A549 (cell line): ENCODE measurements around the gene HPGDS. TPM values are rescaled to one million over a fixed set of nuclear protein-coding genes. Genes with fewer than 3 reads are reported as not detected.

ENCODE experiments used
- ATAC-seq, 2 experiments: fragments of 200-7000 bp in 1 of 2; fragments of >200 bp in 1 of 2; cut with Nextera tagmentation in 1 of 2; cut with Tn5 transposase in 1 of 2; 3 replicates each; pipeline versions ENCODE4 v1.8.0 to v1.9.1; 2018 to 2020; ENCODE audit warnings: mild to moderate bottlenecking in 1 of 2, moderate library complexity in 1 of 2
- CTCF ChIA-PET: fragments of 300-600 bp; sonication (Branson Sonifier 250); formaldehyde crosslinking; extraction: SDS; loops from one replicate; lab custom pipeline; 2021; ENCODE audit warnings: antibody characterized with exemption, inconsistent platforms; lab: Yijun Ruan, JAX
- POLR2A ChIA-PET: fragments of 350-600 bp; formaldehyde crosslinking; extraction: SDS; loops from one replicate; lab custom pipeline; 2021; ENCODE audit warnings: antibody characterized with exemption, inconsistent platforms; lab: Yijun Ruan, JAX
- DNase-seq, 2 experiments: peaks; one replicate each; pipeline versions ENCODE4 v3.0.0 to v3.0.0-alpha.2; 2011 to 2016; ENCODE audit warnings: low read depth in 1 of 2, low spot score in 1 of 2
- FAIRE-seq: peaks from 2 replicates; lab custom pipeline; 2011; peaks lifted over from hg19 to GRCh38; lab: Jason Lieb, UNC
- H3K27ac ChIP-seq, 2 experiments: fragments of >200 bp; sonication (Bioruptor Twin); formaldehyde crosslinking; 3 replicates each; pipeline ENCODE4 v1.5.1; 2016 to 2017
- H3K4me1 ChIP-seq: fragments of >200 bp; sonication (Bioruptor Twin); formaldehyde crosslinking; 3 replicates; pipeline ENCODE4 v1.6.1; 2016
- H3K4me2 ChIP-seq: fragments of >200 bp; sonication (Bioruptor Twin); formaldehyde crosslinking; 3 replicates; pipeline ENCODE4 v1.6.1; 2016
- H3K4me3 ChIP-seq: fragments of >200 bp; sonication (Bioruptor Twin); formaldehyde crosslinking; 3 replicates; pipeline ENCODE4 v1.5.1; 2016
- H3K9me3 ChIP-seq: fragments of >200 bp; sonication (Bioruptor Twin); formaldehyde crosslinking; 3 replicates; pipeline ENCODE4 v1.6.1; 2016
- ATOH8 ChIP-seq: fragments of 250-450 bp; sonication (Bioruptor Pico); IDR thresholded peaks from 2 replicates; pipeline ENCODE4 v1.5.0; 2020; ENCODE audit warnings: low read depth, mild to moderate bottlenecking, moderate library complexity
- CBX8 ChIP-seq: fragments of 200-600 bp; sonication (generic); IDR thresholded peaks from 2 replicates; pipeline ENCODE4 v1.6.1; 2016
- CEBPB ChIP-seq, 2 experiments: fragments of >200 bp in 1 of 2; sonication (Bioruptor Twin) in 1 of 2; formaldehyde crosslinking in 1 of 2; IDR thresholded peaks; 2 replicates each; pipeline ENCODE4 v1.6.1; 2012 to 2016
- CHD2 ChIP-seq: fragments of 150-350 bp; IDR thresholded peaks from 2 replicates; pipeline ENCODE4 v1.6.1; 2014; ENCODE audit warnings: low read length; ENCODE audit not compliant: partially characterized antibody
- CHD4 ChIP-seq: fragments of 200-600 bp; sonication (generic); IDR thresholded peaks from 2 replicates; pipeline ENCODE4 v1.6.1; 2016; ENCODE audit warnings: antibody characterized with exemption, mild to moderate bottlenecking, borderline replicate concordance
- E2F6 ChIP-seq: IDR thresholded peaks from 2 replicates; pipeline ENCODE4 v1.6.1; 2012; ENCODE audit warnings: low read depth, borderline replicate concordance
- ELK1 ChIP-seq: fragments of 150-350 bp; IDR thresholded peaks from 2 replicates; pipeline ENCODE4 v1.6.1; 2014; ENCODE audit warnings: low read depth, mild to moderate bottlenecking, low read length
- ESRRA ChIP-seq: fragments of 150-350 bp; IDR thresholded peaks from 2 replicates; pipeline ENCODE4 v1.6.1; 2014; ENCODE audit warnings: mild to moderate bottlenecking, low read length, borderline replicate concordance
- FOSB ChIP-seq: fragments of 250-450 bp; sonication (Bioruptor Pico); IDR thresholded peaks from 2 replicates; pipeline ENCODE4 v1.5.0; 2020; ENCODE audit warnings: mild to moderate bottlenecking, moderate library complexity
- FOXS1 ChIP-seq: fragments of 250-450 bp; sonication (Bioruptor Pico); IDR thresholded peaks from 2 replicates; pipeline ENCODE4 v1.5.0; 2020; ENCODE audit warnings: mild to moderate bottlenecking, moderate library complexity
- GATA3 ChIP-seq: IDR thresholded peaks from 2 replicates; pipeline ENCODE4 v1.6.1; 2012; ENCODE audit warnings: borderline replicate concordance
- HDAC2 ChIP-seq: fragments of 200-600 bp; sonication (generic); IDR thresholded peaks from 2 replicates; pipeline ENCODE4 v1.6.1; 2016
- HEYL ChIP-seq: fragments of 250-450 bp; sonication (Bioruptor Pico); IDR thresholded peaks from 2 replicates; pipeline ENCODE4 v1.8.0; 2021; ENCODE audit warnings: mild to moderate bottlenecking, moderate library complexity
- HMGXB4 ChIP-seq: fragments of 250-450 bp; sonication (Bioruptor Pico); IDR thresholded peaks from 2 replicates; pipeline ENCODE4 v1.5.0; 2021; ENCODE audit warnings: mild to moderate bottlenecking, moderate library complexity, borderline replicate concordance
- HOXB5 ChIP-seq: fragments of 250-450 bp; sonication (Bioruptor Pico); IDR thresholded peaks from 2 replicates; pipeline ENCODE4 v1.5.0; 2020; ENCODE audit warnings: mild to moderate bottlenecking, moderate library complexity
- MAZ ChIP-seq: fragments of 150-350 bp; IDR thresholded peaks from 2 replicates; pipeline ENCODE4 v1.6.1; 2014; ENCODE audit warnings: antibody characterized with exemption, low read depth, low read length, borderline replicate concordance
- MYC ChIP-seq: IDR thresholded peaks from 2 replicates; pipeline ENCODE4 v1.6.1; 2012; ENCODE audit warnings: mild to moderate bottlenecking, inconsistent platforms, low read length, improper control_type of control experiment, borderline replicate concordance
- NFE2L2 ChIP-seq: fragments of 150-350 bp; conservative IDR thresholded peaks from 2 replicates; pipeline ENCODE4 v1.6.1; 2014; ENCODE audit warnings: low read length
- PBX3 ChIP-seq: IDR thresholded peaks from 2 replicates; pipeline ENCODE4 v1.6.1; 2012
- PHF8 ChIP-seq: fragments of 200-600 bp; sonication (generic); IDR thresholded peaks from 2 replicates; pipeline ENCODE4 v1.6.1; 2016; ENCODE audit warnings: low read depth, mild to moderate bottlenecking, antibody characterized with exemption, moderate library complexity, borderline replicate concordance
- POLR2A ChIP-seq: IDR thresholded peaks from 2 replicates; pipeline ENCODE4 v1.6.1; 2012; ENCODE audit warnings: mild to moderate bottlenecking, low read length
- POLR2AphosphoS2 ChIP-seq: conservative IDR thresholded peaks from 2 replicates; pipeline ENCODE4 v1.6.1; 2012; ENCODE audit warnings: low read length, improper control_type of control experiment, inconsistent platforms
- RAD21 ChIP-seq, 2 experiments: fragments of >200 bp in 1 of 2; sonication (Bioruptor Twin) in 1 of 2; formaldehyde crosslinking in 1 of 2; IDR thresholded peaks in 1 of 2; conservative IDR thresholded peaks in 1 of 2; 2 replicates in 1 of 2; 3 replicates in 1 of 2; pipeline ENCODE4 v1.6.1; 2012 to 2018; ENCODE audit warnings: inconsistent platforms in 1 of 2
- RCOR1 ChIP-seq: fragments of 150-350 bp; IDR thresholded peaks from 2 replicates; pipeline ENCODE4 v1.6.1; 2014; ENCODE audit warnings: antibody characterized with exemption, low read length, low read depth
- REST ChIP-seq: fragments of 200-600 bp; sonication (generic); IDR thresholded peaks from 2 replicates; pipeline ENCODE4 v1.6.1; 2016; ENCODE audit warnings: antibody characterized with exemption, mild to moderate bottlenecking, moderate library complexity
- RNF2 ChIP-seq: fragments of 200-600 bp; sonication (generic); IDR thresholded peaks from 2 replicates; pipeline ENCODE4 v1.6.1; 2016; ENCODE audit warnings: low read depth, mild to moderate bottlenecking, antibody characterized with exemption, moderate library complexity, borderline replicate concordance
- ZC3H11A ChIP-seq: fragments of 450-650 bp; IDR thresholded peaks from 2 replicates; pipeline ENCODE4 v1.6.1; 2014; ENCODE audit warnings: antibody characterized with exemption, mild to moderate bottlenecking
- ZFP36 ChIP-seq: fragments of 450-650 bp; IDR thresholded peaks from 2 replicates; pipeline ENCODE4 v1.6.1; 2014; ENCODE audit warnings: borderline replicate concordance; ENCODE audit not compliant: partially characterized antibody
- WGBS: methylation state at CpG from one replicate; pipeline ENCODE4 v1.1.6; 2017; ENCODE audit errors: missing lambda C conversion rate; 5-methylcytosine and 5-hydroxymethylcytosine counted together
- polyA plus RNA-seq, 4 experiments: library from polyadenylated mRNA; depleted of rRNA in 3 of 4; stranded (reverse); fragments of >200 nt; fragmentation: RNase III in 1 of 4; extraction: RNeasy Plus Mini Kit Qiagen cat#74134 plus additional on column Dnase treatment in 1 of 4; gene quantifications; 2 replicates in 3 of 4; 3 replicates in 1 of 4; pipeline ENCODE4 v1.2.3, GENCODE V29; 2011 to 2017

HPGDS gene
- polyA plus RNA-seq, 2 of the 4 experiments (the other 2 are of a cell fraction) = not detected

GRCh38 chr4:94285666-94286065 lies 57.0 kb downstream of the HPGDS start:
- H3K9me3 ChIP-seq = no peaks in the 10 kb centered on the region
- H3K4me3 ChIP-seq = no peak overlapping the region
- no peak for TF ChIP-seq REST
- no peak for TF ChIP-seq CBX8
- TF ChIP-seq ESRRA = no peak
- no peak for TF ChIP-seq HMGXB4 (CRISPR knock-in tag)
- TF ChIP-seq GATA3 = no peak
- no peak for TF ChIP-seq RNF2
- no peak for TF ChIP-seq FOXS1
- TF ChIP-seq CHD4 = no peak
- TF ChIP-seq CHD2 = no peak
- no peak for TF ChIP-seq ELK1
- TF ChIP-seq CEBPB (IDR thresholded peaks at IDR 0.05) = no peak
- TF ChIP-seq HEYL (CRISPR knock-in tag) = no peak
- TF ChIP-seq HOXB5 (CRISPR knock-in tag) = no peak
- no peak for TF ChIP-seq PBX3
- TF ChIP-seq RAD21 (conservative IDR thresholded peaks at IDR 0.05 in 1 of 2, IDR thresholded peaks at IDR 0.05 in 1 of 2) = no peak
- TF ChIP-seq MAZ = no peak
- TF ChIP-seq, all 56 proteins: peak for 0
- ChIA-PET POLR2A (no interaction called here), CTCF (no interaction called here)
- no peak for ATAC-seq
- FAIRE-seq = no peak
- no peak for DNase-seq
- WGBS = 89% methylated on average over 4 of the region's 4 CpGs
- H3K27ac ChIP-seq = no peak overlapping the region
- no peak overlapping the region for H3K4me2 ChIP-seq
- H3K4me1 ChIP-seq = no peaks in the 10 kb centered on the region

- no peak overlapping the region for H3K4me3 ChIP-seq
- 86% methylated on average over 1 of the region's 1 CpG for WGBS
- ATAC-seq = no peak
- DNase-seq = no peak
- no peak overlapping the region for H3K4me2 ChIP-seq
- no peak for FAIRE-seq
- no peaks in the 10 kb centered on the region for H3K9me3 ChIP-seq
- CTCF ChIA-PET = no interaction called here
- no peaks in the 10 kb centered on the region for H3K4me1 ChIP-seq
- H3K27ac ChIP-seq = no peak overlapping the region
- POLR2A ChIA-PET = no interaction called here
- no peak for TF ChIP-seq CHD2
- no peak for TF ChIP-seq RCOR1
- TF ChIP-seq HDAC2 = no peak
- TF ChIP-seq ZC3H11A = no peak
- TF ChIP-seq ZFP36 = no peak
- no peak for TF ChIP-seq NFE2L2
- TF ChIP-seq POLR2A = no peak
- TF ChIP-seq PHF8 = no peak
- TF ChIP-seq ATOH8 (CRISPR knock-in tag) = no peak
- no peak for TF ChIP-seq MYC
- no peak for TF ChIP-seq POLR2AphosphoS2
- TF ChIP-seq PBX3 = no peak
- TF ChIP-seq CEBPB (IDR thresholded peaks at IDR 0.05) = no peak
- no peak for TF ChIP-seq E2F6
- no peak for TF ChIP-seq FOSB (CRISPR knock-in tag)
Measured at GRCh38 chr4:94284889-94285288, 57.7 kb downstream of the HPGDS start.
